ENCODE results near the gene ARL14. TPM values are rescaled to one million over a fixed set of nuclear protein-coding genes. Genes with fewer than 3 reads are reported as not detected.

ARL14 gene
- total RNA-seq, 1 experiment from 2014 or later = 104 TPM

- Mint-ChIP-seq H3K27me3 (ENCODE audit: unreplicated experiment) (no peaks in the 10 kb centered on the region), H3K36me3 (ENCODE audit: insufficient read depth, unreplicated experiment) (no peaks in the 10 kb centered on the region), H3K9me3 (ENCODE audit: low read depth, unreplicated experiment) (no peaks in the 10 kb centered on the region), H3K27ac (ENCODE audit: unreplicated experiment) (no peak overlapping the region), H3K4me1 (ENCODE audit: low read depth, unreplicated experiment) (peaks cover 30% of the 10 kb centered on the region), H3K4me3 (ENCODE audit: low read depth, unreplicated experiment) (no peak overlapping the region)
- intact Hi-C loops (cut with micrococcal nuclease; ENCODE audit: unreplicated experiment) = no loop called here
- BruUV-seq (replicated peaks) = no TSS peak
- CTCF ChIA-PET = interaction anchor here (2.4 kb wide), 1 partner anchor 40 kb away, joined by 5 read pairs; the partner anchor contains the start of gene ARL14
- no peak for TF ChIP-seq CTCF (IDR thresholded peaks at IDR 0.05; ENCODE audit: unreplicated experiment)
- DNase-seq = no peak
These were observed 39.9 kb upstream of the ARL14 start for GRCh38 chr3:160637086-160637485.

- H3K27me3 Mint-ChIP-seq (ENCODE audit: unreplicated experiment) = no peaks in the 10 kb centered on the region
- intact Hi-C loops (cut with micrococcal nuclease; ENCODE audit: unreplicated experiment) = no loop called here
- no peaks in the 10 kb centered on the region for H3K36me3 Mint-ChIP-seq (ENCODE audit: insufficient read depth, unreplicated experiment)
- no peak overlapping the region for H3K27ac Mint-ChIP-seq (ENCODE audit: unreplicated experiment)
- no peak overlapping the region for H3K4me3 Mint-ChIP-seq (ENCODE audit: low read depth, unreplicated experiment)
- H3K4me1 Mint-ChIP-seq (ENCODE audit: low read depth, unreplicated experiment) = peaks cover 40% of the 10 kb centered on the region
- no peaks in the 10 kb centered on the region for H3K9me3 Mint-ChIP-seq (ENCODE audit: low read depth, unreplicated experiment)
- no peak for DNase-seq
- CTCF ChIA-PET = interaction anchor here (0.6 to 2.4 kb wide), 2 partner anchors 39 to 214 kb away, joined by 3 to 5 read pairs; partner anchors contain the start of gene ARL14
- TF ChIP-seq CTCF (IDR thresholded peaks at IDR 0.05; ENCODE audit: unreplicated experiment) = no peak
- no TSS peak for BruUV-seq (replicated peaks)
These were observed 38.8 kb upstream of the ARL14 start for GRCh38 chr3:160638184-160638583.

- CTCF ChIA-PET = no interaction called here
- Mint-ChIP-seq H3K27ac (ENCODE audit: unreplicated experiment) (peak overlapping the region; percentile 1), H3K4me1 (ENCODE audit: low read depth, unreplicated experiment) (peaks cover 39% of the 10 kb centered on the region), H3K9me3 (ENCODE audit: low read depth, unreplicated experiment) (no peaks in the 10 kb centered on the region), H3K27me3 (ENCODE audit: unreplicated experiment) (no peaks in the 10 kb centered on the region), H3K36me3 (ENCODE audit: insufficient read depth, unreplicated experiment) (no peaks in the 10 kb centered on the region), H3K4me3 (ENCODE audit: low read depth, unreplicated experiment) (no peak overlapping the region)
- intact Hi-C loops (cut with micrococcal nuclease; ENCODE audit: unreplicated experiment) = no loop called here
- no peak for DNase-seq
- no TSS peak for BruUV-seq (replicated peaks)
- TF ChIP-seq CTCF (IDR thresholded peaks at IDR 0.05; ENCODE audit: unreplicated experiment) = no peak
These were observed 35.2 kb upstream of the ARL14 start for GRCh38 chr3:160641665-160642309.

- Mint-ChIP-seq H3K27ac (ENCODE audit: unreplicated experiment) (no peak overlapping the region), H3K27me3 (ENCODE audit: unreplicated experiment) (no peaks in the 10 kb centered on the region), H3K4me1 (ENCODE audit: low read depth, unreplicated experiment) (peaks cover 41% of the 10 kb centered on the region), H3K4me3 (ENCODE audit: low read depth, unreplicated experiment) (no peak overlapping the region), H3K36me3 (ENCODE audit: insufficient read depth, unreplicated experiment) (no peaks in the 10 kb centered on the region), H3K9me3 (ENCODE audit: low read depth, unreplicated experiment) (no peaks in the 10 kb centered on the region)
- intact Hi-C loops (cut with micrococcal nuclease; ENCODE audit: unreplicated experiment) = loop anchor here (2.0 kb wide), 2 partner anchors 33 to 299 kb away; partner anchors contain the start of gene ARL14
- DNase-seq = no peak
- TF ChIP-seq CTCF (IDR thresholded peaks at IDR 0.05; ENCODE audit: unreplicated experiment) = peak; percentile 13
- CTCF ChIA-PET = interaction anchor here (0.7 to 1.6 kb wide), 6 partner anchors 10 to 298 kb away, joined by 3 to 8 read pairs (median 4); partner anchors contain the start of gene ARL14
- BruUV-seq (replicated peaks) = no TSS peak
These were observed 33.0 kb upstream of the ARL14 start for GRCh38 chr3:160643994-160644393.
